ENCODE results near the gene GPR157. TPM values are rescaled to one million over a fixed set of nuclear protein-coding genes. Genes with fewer than 3 reads are reported as not detected.
A peak's percentile ranks its signal among the peaks of the same experiment; 100 is the strongest.

The GPR157 gene
- total RNA-seq, 2 donors from 2014 or later: 6.0 to 13.5 TPM

GRCh38 chr1:9115351-9116205 is 13.3 kb downstream of the GPR157 start:
- intact Hi-C loops (cut with DNase I): no loop called here
- H3K4me3 ChIP-seq: no peak overlapping the region
- peak in 3 of 4 donors; percentile 33 to 39 (median 34) for DNase-seq
- no peaks in the 10 kb centered on the region for H3K27me3 ChIP-seq
- peaks cover 13% of the 10 kb centered on the region for H3K4me1 ChIP-seq
- H3K9me3 ChIP-seq: no peaks in the 10 kb centered on the region
- 78% methylated on average over 5 of the region's 5 CpGs for WGBS, 2 donors
- peak; percentile 66 for ATAC-seq
- no peak for TF ChIP-seq POLR2A (IDR thresholded peaks at IDR 0.05)
- TF ChIP-seq, protein P1, sequence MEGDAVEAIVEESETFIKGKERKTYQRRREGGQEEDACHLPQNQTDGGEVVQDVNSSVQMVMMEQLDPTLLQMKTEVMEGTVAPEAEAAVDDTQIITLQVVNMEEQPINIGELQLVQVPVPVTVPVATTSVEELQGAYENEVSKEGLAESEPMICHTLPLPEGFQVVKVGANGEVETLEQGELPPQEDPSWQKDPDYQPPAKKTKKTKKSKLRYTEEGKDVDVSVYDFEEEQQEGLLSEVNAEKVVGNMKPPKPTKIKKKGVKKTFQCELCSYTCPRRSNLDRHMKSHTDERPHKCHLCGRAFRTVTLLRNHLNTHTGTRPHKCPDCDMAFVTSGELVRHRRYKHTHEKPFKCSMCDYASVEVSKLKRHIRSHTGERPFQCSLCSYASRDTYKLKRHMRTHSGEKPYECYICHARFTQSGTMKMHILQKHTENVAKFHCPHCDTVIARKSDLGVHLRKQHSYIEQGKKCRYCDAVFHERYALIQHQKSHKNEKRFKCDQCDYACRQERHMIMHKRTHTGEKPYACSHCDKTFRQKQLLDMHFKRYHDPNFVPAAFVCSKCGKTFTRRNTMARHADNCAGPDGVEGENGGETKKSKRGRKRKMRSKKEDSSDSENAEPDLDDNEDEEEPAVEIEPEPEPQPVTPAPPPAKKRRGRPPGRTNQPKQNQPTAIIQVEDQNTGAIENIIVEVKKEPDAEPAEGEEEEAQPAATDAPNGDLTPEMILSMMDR (IDR thresholded peaks at IDR 0.05): no peak
- H3K36me3 ChIP-seq (replicated peaks in 1 of 2; ENCODE audit: insufficient read depth in 1 of 2, low read depth in 2 of 2): no peaks in the 10 kb centered on the region
- peak overlapping the region in 3 of 4 donors; percentile 1 to 59 (median 38) for H3K27ac ChIP-seq

- TF ChIP-seq, protein P1 (IDR thresholded peaks at IDR 0.05): no peak
- no peak for TF ChIP-seq POLR2A (IDR thresholded peaks at IDR 0.05)
- 76 to 80% methylated on average over 9 to 13 of the region's 13 CpGs for WGBS, 2 donors
- H3K27me3 ChIP-seq: no peaks in the 10 kb centered on the region
- DNase-seq: no peak
- intact Hi-C loops (cut with DNase I): no loop called here
- no peak overlapping the region for H3K27ac ChIP-seq
- H3K36me3 ChIP-seq (replicated peaks in 1 of 2; ENCODE audit: insufficient read depth in 1 of 2, low read depth in 2 of 2): no peaks in the 10 kb centered on the region
- H3K4me1 ChIP-seq: peaks cover 18% of the 10 kb centered on the region
- H3K9me3 ChIP-seq: no peaks in the 10 kb centered on the region
- no peak overlapping the region for H3K4me3 ChIP-seq
- no peak for ATAC-seq
These were observed 15.7 kb downstream of the GPR157 start for GRCh38 chr1:9112961-9113880.

DNA sequence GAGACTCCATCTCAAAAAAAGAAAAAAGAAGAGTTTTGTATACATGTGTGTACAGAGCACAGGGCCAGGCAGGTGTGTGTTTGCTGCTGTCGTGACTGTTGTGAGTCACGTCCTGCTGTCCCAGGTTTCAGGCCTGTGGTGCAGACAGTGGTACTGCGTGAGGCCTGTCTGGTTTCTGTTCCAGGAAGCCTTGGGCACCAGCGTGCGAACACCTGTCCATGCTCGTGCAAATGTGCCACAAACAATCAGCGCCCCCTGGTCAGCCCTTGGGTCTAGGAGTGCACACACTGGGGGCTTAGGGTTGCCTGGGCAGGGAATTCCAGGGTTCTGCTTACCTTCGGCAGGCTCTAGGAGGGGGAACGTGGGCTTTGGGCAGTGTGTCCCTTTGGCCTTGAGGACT is 16.9 kb downstream of the GPR157 start:
- no peak for ATAC-seq
- H3K4me1 ChIP-seq: peaks cover 18% of the 10 kb centered on the region
- no peak overlapping the region for H3K4me3 ChIP-seq
- WGBS, 2 donors: 91 to 96% methylated on average over 8 to 9 of the region's 9 CpGs
- no peak overlapping the region for H3K27ac ChIP-seq
- no peaks in the 10 kb centered on the region for H3K36me3 ChIP-seq (replicated peaks in 1 of 2; ENCODE audit: insufficient read depth in 1 of 2, low read depth in 2 of 2)
- intact Hi-C loops (cut with DNase I): no loop called here
- no peaks in the 10 kb centered on the region for H3K27me3 ChIP-seq
- TF ChIP-seq, protein P1 (IDR thresholded peaks at IDR 0.05): no peak
- TF ChIP-seq POLR2A (IDR thresholded peaks at IDR 0.05): no peak
- no peak for DNase-seq
- H3K9me3 ChIP-seq: no peaks in the 10 kb centered on the region

DNA sequence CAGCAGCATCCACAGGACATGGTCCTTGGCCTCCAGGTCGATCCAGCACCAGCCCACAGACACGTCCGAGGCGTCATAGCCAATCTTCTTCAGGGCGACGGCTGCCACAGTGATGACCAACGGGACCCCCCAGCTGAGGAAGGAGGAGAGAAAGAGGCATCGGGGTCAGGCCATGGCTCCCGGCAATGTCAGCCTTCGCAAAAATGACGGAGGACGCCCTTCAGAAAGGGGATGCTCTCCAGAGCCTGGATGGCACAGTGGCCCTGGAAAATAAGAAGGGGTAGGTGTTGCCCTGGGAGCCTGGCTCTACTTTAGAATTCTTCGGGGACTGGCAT is 17.6 kb downstream of the GPR157 start:
- 77 to 81% methylated on average over 8 to 13 of the region's 13 CpGs for WGBS, 2 donors
- intact Hi-C loops (cut with DNase I): no loop called here
- H3K27ac ChIP-seq: peak overlapping the region in 1 of 4 donors; percentile 38
- TF ChIP-seq, protein P1 (IDR thresholded peaks at IDR 0.05): no peak
- no peak for TF ChIP-seq POLR2A (IDR thresholded peaks at IDR 0.05)
- H3K36me3 ChIP-seq (replicated peaks in 1 of 2; ENCODE audit: insufficient read depth in 1 of 2, low read depth in 2 of 2): no peaks in the 10 kb centered on the region
- no peaks in the 10 kb centered on the region for H3K27me3 ChIP-seq
- no peaks in the 10 kb centered on the region for H3K9me3 ChIP-seq
- H3K4me3 ChIP-seq: no peak overlapping the region
- ATAC-seq (no peak), DNase-seq (no peak)
- H3K4me1 ChIP-seq: peaks cover 11% of the 10 kb centered on the region

All from body of pancreas (tissue), 4 donors.